Activated CD4-positive, CD25-positive, alpha-beta regulatory T cell (primary cell): Measurements from ENCODE around the gene TRA2B.
A peak's percentile ranks its signal among the peaks of the same experiment; 100 is the strongest.

Experiments
- DNase-seq, 4 experiments: peaks; one replicate each; lab custom pipeline; 2025; lab: John Stamatoyannopoulos, UW

TRA2B gene

GRCh38 chr3:185937689-185938374 lies at the start of gene TRA2B:
Gene TRA2B, minus strand, starts transcription at chr3:185938014. Its CDS starts 154 bp downstream, at chr3:185937860.
- DNase-seq = peak; percentile 94 to 97 (median 96)

GRCh38 chr3:185986198-185986777 lies 48.5 kb upstream of the TRA2B start:
- no peak for DNase-seq

GRCh38 chr3:185984203-185984602 lies 46.4 kb upstream of the TRA2B start:
- no peak for DNase-seq

GRCh38 chr3:185983495-185984141 lies 45.8 kb upstream of the TRA2B start:
- peak; percentile 2 to 29 (median 9) for DNase-seq

- DNase-seq = no peak
Measured at GRCh38 chr3:185982632-185983031, 44.8 kb upstream of the TRA2B start.

- no peak for DNase-seq
Measured at GRCh38 chr3:185981621-185982020, 43.8 kb upstream of the TRA2B start.

- DNase-seq = no peak
Measured at GRCh38 chr3:185979721-185980121, 41.9 kb upstream of the TRA2B start.

GRCh38 chr3:185978516-185978915 lies 40.7 kb upstream of the TRA2B start:
- DNase-seq = no peak

GRCh38 chr3:185977679-185978040 lies 39.8 kb upstream of the TRA2B start:
- no peak for DNase-seq

GRCh38 chr3:185976977-185977678 lies 39.3 kb upstream of the TRA2B start:
- DNase-seq = peak; percentile 53 to 79 (median 66)

- no peak for DNase-seq
Measured at GRCh38 chr3:185976100-185976499, 38.3 kb upstream of the TRA2B start.

- DNase-seq = no peak
Measured at GRCh38 chr3:185971579-185971978, 33.8 kb upstream of the TRA2B start.

GRCh38 chr3:185968168-185968567 lies 30.4 kb upstream of the TRA2B start:
- DNase-seq = no peak

- no peak for DNase-seq
Measured at GRCh38 chr3:185966655-185967054, 28.8 kb upstream of the TRA2B start.

GRCh38 chr3:185965496-185965895 lies 27.7 kb upstream of the TRA2B start:
- DNase-seq = no peak

GRCh38 chr3:185961675-185962232 lies 23.9 kb upstream of the TRA2B start:
- no peak for DNase-seq

GRCh38 chr3:185960522-185961288 lies 22.9 kb upstream of the TRA2B start:
- DNase-seq = no peak

GRCh38 chr3:185959609-185960521 lies 22.1 kb upstream of the TRA2B start:
- no peak for DNase-seq

GRCh38 chr3:185958626-185959025 lies 20.8 kb upstream of the TRA2B start:
- no peak for DNase-seq

GRCh38 chr3:185956244-185956643 lies 18.4 kb upstream of the TRA2B start:
- DNase-seq = no peak

GRCh38 chr3:185954366-185954723 lies 16.5 kb upstream of the TRA2B start:
- DNase-seq = no peak
